ENCODE results near the gene REX1BD. TPM values are rescaled to one million over a fixed set of nuclear protein-coding genes. Genes with fewer than 3 reads are reported as not detected.
A peak's percentile ranks its signal among the peaks of the same experiment; 100 is the strongest.

REX1BD gene
- total and polyA plus RNA-seq, 2 experiments from 2014 or later, result 79.9 to 105 TPM

DNA sequence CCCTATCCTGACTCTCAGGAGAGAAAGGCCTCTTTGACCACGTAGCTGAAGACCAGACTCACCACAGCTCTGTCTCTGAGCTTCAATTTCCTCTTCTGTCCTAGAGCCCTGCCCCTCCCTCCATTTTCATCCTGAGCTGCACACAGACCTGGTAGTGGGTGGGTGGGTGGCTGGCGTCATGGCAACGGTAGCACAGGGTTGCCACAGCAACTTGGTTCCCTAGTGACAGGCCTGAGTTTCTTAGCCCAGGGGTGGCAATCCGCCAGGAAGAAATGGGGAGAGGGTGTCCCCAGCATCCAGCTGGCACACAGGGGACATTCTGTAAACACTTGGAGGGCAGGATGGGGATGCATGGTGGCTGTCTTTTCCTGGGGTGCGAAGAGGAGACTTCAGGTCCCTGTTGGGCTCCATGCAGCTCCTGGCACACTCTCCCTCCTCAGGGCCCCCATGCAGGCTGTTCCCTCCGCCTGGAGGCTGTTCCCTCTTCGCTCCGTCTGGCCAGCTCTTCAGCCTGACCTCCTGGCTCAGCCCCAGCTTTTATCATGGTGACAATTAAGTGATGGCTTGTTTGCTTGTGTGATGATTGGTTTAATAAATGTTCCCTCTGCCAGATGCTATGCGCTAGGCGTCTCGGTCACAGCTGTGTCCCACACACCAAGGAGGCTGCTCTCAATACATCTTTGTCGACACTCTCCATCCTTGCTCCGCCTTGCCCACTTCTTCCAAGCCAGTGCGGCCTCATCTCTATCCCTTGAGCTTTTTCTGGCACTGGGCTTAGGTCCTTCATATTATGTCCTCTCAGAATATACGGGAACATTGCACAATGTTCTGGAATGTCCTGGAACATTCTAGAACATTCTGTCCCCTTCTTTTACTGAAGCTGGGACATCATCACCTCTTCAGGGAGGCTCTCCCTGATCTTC, 40.8 kb downstream of the REX1BD start:
- no peak for DNase-seq
- Histone ChIP-seq H3K36me3 (ENCODE audit: low read depth) (no peaks in the 10 kb centered on the region), H3K4me3 (no peak overlapping the region), H3K9ac (no peak overlapping the region), H3K27ac (no peak overlapping the region), H4K20me1 (ENCODE audit: insufficient read depth) (no peaks in the 10 kb centered on the region), H2AFZ (no peak overlapping the region), H3K4me2 (ENCODE audit: unreplicated experiment) (no peak overlapping the region), H3F3A (ENCODE audit: insufficient read depth) (no peaks in the 10 kb centered on the region), H3K9me3 (ENCODE audit: low read depth) (no peaks in the 10 kb centered on the region), H3K27me3 (replicated peaks; ENCODE audit: insufficient read depth) (no peaks in the 10 kb centered on the region), H3K9me2 (ENCODE audit: insufficient read depth) (no peaks in the 10 kb centered on the region), H3K4me1 (ENCODE audit: insufficient read depth) (no peaks in the 10 kb centered on the region), H3K79me2 (ENCODE audit: insufficient read depth) (no peaks in the 10 kb centered on the region)
- TF ChIP-seq EZH2phosphoT487 (IDR thresholded peaks at IDR 0.05; ENCODE audit: insufficient read depth, low read depth), result no peak
- TF ChIP-seq EZH2 (IDR thresholded peaks at IDR 0.05; ENCODE audit: insufficient read depth, poor library complexity, severe bottlenecking), result no peak
- in situ Hi-C loops (cut with MboI), result no loop called here
- 19 to 21% methylated on average over 15 of the region's 15 CpGs for WGBS, 2 experiments (ENCODE audit: low coverage in 1 of 2, low lambda C conversion rate in 2 of 2, missing lambda C conversion rate in 2 of 2)

DNA sequence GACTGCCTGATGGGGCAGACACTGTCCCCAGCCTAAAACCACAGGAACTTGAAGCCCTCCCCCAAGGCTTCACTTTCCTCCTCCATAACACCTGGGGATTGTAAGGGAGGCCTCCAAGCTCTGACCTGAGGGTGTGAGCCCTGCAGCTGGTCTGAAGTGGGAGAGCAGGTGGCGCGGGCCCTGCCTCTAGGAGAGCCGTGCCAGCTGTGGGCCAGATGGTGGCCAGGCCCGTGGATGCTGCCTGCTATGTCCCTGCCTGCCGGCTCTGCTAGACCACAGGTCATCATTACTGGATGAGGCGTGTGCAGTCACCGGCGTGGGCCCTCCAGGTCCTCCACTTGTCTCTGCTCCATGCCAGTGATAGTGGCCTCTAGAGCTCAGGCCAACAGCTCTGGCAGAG, 44.7 kb downstream of the REX1BD start:
- H3K9me3 ChIP-seq (ENCODE audit: low read depth), result no peaks in the 10 kb centered on the region
- H3K36me3 ChIP-seq (ENCODE audit: low read depth), result no peaks in the 10 kb centered on the region
- DNase-seq, result no peak
- no peaks in the 10 kb centered on the region for H3K27me3 ChIP-seq (replicated peaks; ENCODE audit: insufficient read depth)
- H3K4me1 ChIP-seq (ENCODE audit: insufficient read depth), result no peaks in the 10 kb centered on the region
- TF ChIP-seq EZH2phosphoT487 (IDR thresholded peaks at IDR 0.05; ENCODE audit: insufficient read depth, low read depth), result no peak
- no peak for TF ChIP-seq EZH2 (IDR thresholded peaks at IDR 0.05; ENCODE audit: insufficient read depth, poor library complexity, severe bottlenecking)
- in situ Hi-C loops (cut with MboI), result no loop called here
- no peak overlapping the region for H3K9ac ChIP-seq
- H4K20me1 ChIP-seq (ENCODE audit: insufficient read depth), result no peaks in the 10 kb centered on the region
- H3F3A ChIP-seq (ENCODE audit: insufficient read depth), result no peaks in the 10 kb centered on the region
- no peak overlapping the region for H3K27ac ChIP-seq
- H3K4me2 ChIP-seq (ENCODE audit: unreplicated experiment), result no peak overlapping the region
- no peaks in the 10 kb centered on the region for H3K9me2 ChIP-seq (ENCODE audit: insufficient read depth)
- no peaks in the 10 kb centered on the region for H3K79me2 ChIP-seq (ENCODE audit: insufficient read depth)
- no peak overlapping the region for H2AFZ ChIP-seq
- WGBS, 2 experiments (ENCODE audit: low coverage in 1 of 2, low lambda C conversion rate in 2 of 2, missing lambda C conversion rate in 2 of 2), result 68 to 72% methylated on average over 8 of the region's 8 CpGs
- no peak overlapping the region for H3K4me3 ChIP-seq

DNA sequence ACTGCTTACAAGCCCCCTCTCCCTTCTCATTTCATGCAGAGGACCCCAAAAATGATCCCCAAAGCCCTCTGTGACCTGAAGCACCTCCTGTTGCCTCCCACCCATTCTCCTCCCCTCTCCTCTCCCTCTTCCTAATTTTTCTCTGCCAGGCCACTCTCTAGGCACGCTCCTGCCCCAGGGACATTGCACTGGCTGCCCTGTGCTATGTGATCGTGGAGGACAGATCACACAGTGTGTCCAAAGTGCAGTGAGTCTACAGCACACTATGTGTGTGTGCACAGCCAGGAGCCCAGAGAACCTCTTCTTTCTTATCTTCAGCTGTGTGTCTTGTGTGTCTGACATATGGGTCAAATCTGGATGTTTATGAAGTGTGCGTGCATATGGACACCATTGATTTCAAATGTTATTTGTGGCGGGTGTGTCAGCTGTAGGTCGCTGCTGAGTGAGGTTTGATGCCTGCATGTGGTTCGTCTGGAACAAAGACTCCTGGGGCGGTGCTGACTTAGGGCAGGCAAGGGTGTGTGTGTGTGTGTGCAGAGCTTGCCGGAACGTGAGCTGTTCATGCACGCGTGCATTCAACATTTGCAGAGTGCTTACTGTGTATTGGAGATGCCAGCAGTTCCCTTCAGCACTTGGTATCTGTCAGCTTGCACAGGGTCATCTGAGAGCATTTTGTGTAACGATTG, 46.2 kb downstream of the REX1BD start:
- Histone ChIP-seq H3K4me2 (ENCODE audit: unreplicated experiment) (no peak overlapping the region), H3K79me2 (ENCODE audit: insufficient read depth) (no peaks in the 10 kb centered on the region), H3K9ac (no peak overlapping the region), H3K36me3 (ENCODE audit: low read depth) (no peaks in the 10 kb centered on the region), H3K27ac (no peak overlapping the region), H3K9me3 (ENCODE audit: low read depth) (no peaks in the 10 kb centered on the region), H3K4me1 (ENCODE audit: insufficient read depth) (no peaks in the 10 kb centered on the region), H3K9me2 (ENCODE audit: insufficient read depth) (no peaks in the 10 kb centered on the region), H4K20me1 (ENCODE audit: insufficient read depth) (no peaks in the 10 kb centered on the region), H3F3A (ENCODE audit: insufficient read depth) (no peaks in the 10 kb centered on the region), H2AFZ (no peak overlapping the region), H3K4me3 (no peak overlapping the region), H3K27me3 (replicated peaks; ENCODE audit: insufficient read depth) (no peaks in the 10 kb centered on the region)
- WGBS, 2 experiments (ENCODE audit: low coverage in 1 of 2, low lambda C conversion rate in 2 of 2, missing lambda C conversion rate in 2 of 2), result 14 to 15% methylated on average over 12 of the region's 12 CpGs
- no peak for TF ChIP-seq EZH2 (IDR thresholded peaks at IDR 0.05; ENCODE audit: insufficient read depth, poor library complexity, severe bottlenecking)
- TF ChIP-seq EZH2phosphoT487 (IDR thresholded peaks at IDR 0.05; ENCODE audit: insufficient read depth, low read depth), result no peak
- peak; percentile 61 for DNase-seq
- in situ Hi-C loops (cut with MboI), result no loop called here

DNA sequence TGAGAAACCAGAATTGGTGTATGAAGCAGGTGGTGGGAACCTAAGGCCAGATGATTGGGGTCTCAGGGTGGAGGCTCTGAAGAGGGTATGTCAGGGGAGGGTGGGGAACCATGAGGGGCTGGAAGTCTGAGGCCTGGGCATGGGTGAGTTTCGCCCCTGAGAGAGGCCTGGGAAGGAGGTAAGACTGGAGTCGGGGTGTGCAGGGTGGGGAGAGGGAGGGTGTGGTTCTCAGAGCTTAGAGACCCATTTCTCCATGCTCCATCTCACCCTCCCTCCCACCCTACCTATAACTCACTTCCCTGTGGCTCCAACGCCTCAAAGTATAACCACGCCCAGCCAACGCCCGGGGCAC, 47.2 kb downstream of the REX1BD start:
- Histone ChIP-seq H4K20me1 (ENCODE audit: insufficient read depth) (no peaks in the 10 kb centered on the region), H3K36me3 (ENCODE audit: low read depth) (no peaks in the 10 kb centered on the region), H3K4me1 (ENCODE audit: insufficient read depth) (no peaks in the 10 kb centered on the region), H3K4me3 (no peak overlapping the region), H3K9ac (no peak overlapping the region), H3F3A (ENCODE audit: insufficient read depth) (no peaks in the 10 kb centered on the region), H3K9me2 (ENCODE audit: insufficient read depth) (no peaks in the 10 kb centered on the region), H3K27ac (no peak overlapping the region), H3K9me3 (ENCODE audit: low read depth) (no peaks in the 10 kb centered on the region), H3K27me3 (replicated peaks; ENCODE audit: insufficient read depth) (no peaks in the 10 kb centered on the region), H3K79me2 (ENCODE audit: insufficient read depth) (no peaks in the 10 kb centered on the region), H3K4me2 (ENCODE audit: unreplicated experiment) (no peak overlapping the region), H2AFZ (no peak overlapping the region)
- in situ Hi-C loops (cut with MboI), result no loop called here
- 43% methylated on average over 6 of the region's 6 CpGs; no CpG with 5 or more reads in 1 of the 2 experiments for WGBS, 2 experiments (ENCODE audit: low coverage in 1 of 2, low lambda C conversion rate in 2 of 2, missing lambda C conversion rate in 2 of 2)
- DNase-seq, result no peak
- no peak for TF ChIP-seq EZH2phosphoT487 (IDR thresholded peaks at IDR 0.05; ENCODE audit: insufficient read depth, low read depth)

Data from GM23248 (cell line).